Midbrain (tissue), 1 donor: Measurements from ENCODE around the gene DNAI2.

ENCODE experiments used
- DNase-seq: peaks from one replicate; lab custom pipeline; 2025; lab: John Stamatoyannopoulos, UW

Gene DNAI2

GRCh38 chr17:74339537-74340195 lies 65.6 kb downstream of the DNAI2 start:
- DNase-seq = no peak

- peak; percentile 62 for DNase-seq
These were observed 66.5 kb downstream of the DNAI2 start for GRCh38 chr17:74340470-74341023.

GRCh38 chr17:74342224-74342623 lies 68.2 kb downstream of the DNAI2 start:
- no peak for DNase-seq

- no peak for DNase-seq
These were observed 69.1 kb downstream of the DNAI2 start for GRCh38 chr17:74343121-74343520.

GRCh38 chr17:74343526-74344284 lies 69.7 kb downstream of the DNAI2 start:
- DNase-seq = no peak

GRCh38 chr17:74344658-74345057 lies 70.6 kb downstream of the DNAI2 start:
- DNase-seq = no peak

GRCh38 chr17:74345433-74346241 lies 71.6 kb downstream of the DNAI2 start:
- no peak for DNase-seq

- no peak for DNase-seq
These were observed 73.6 kb downstream of the DNAI2 start for GRCh38 chr17:74347646-74348045.

- DNase-seq = no peak
These were observed 75.1 kb downstream of the DNAI2 start for GRCh38 chr17:74349120-74349519.

GRCh38 chr17:74350486-74350885 lies 76.5 kb downstream of the DNAI2 start:
- no peak for DNase-seq

GRCh38 chr17:74351552-74352210 lies 77.6 kb downstream of the DNAI2 start:
- DNase-seq = no peak

GRCh38 chr17:74353446-74354060 lies 79.5 kb downstream of the DNAI2 start:
- DNase-seq = no peak

- no peak for DNase-seq
These were observed 80.1 kb downstream of the DNAI2 start for GRCh38 chr17:74354123-74354522.

GRCh38 chr17:74354561-74354960 lies 80.5 kb downstream of the DNAI2 start:
- DNase-seq = no peak

GRCh38 chr17:74355065-74355464 lies 81.0 kb downstream of the DNAI2 start:
- no peak for DNase-seq

GRCh38 chr17:74356646-74357465 lies 82.8 kb downstream of the DNAI2 start:
- no peak for DNase-seq

- no peak for DNase-seq
These were observed 83.4 kb downstream of the DNAI2 start for GRCh38 chr17:74357466-74357809.

GRCh38 chr17:74358697-74359096 lies 84.7 kb downstream of the DNAI2 start:
- no peak for DNase-seq

- DNase-seq = no peak
These were observed 85.9 kb downstream of the DNAI2 start for GRCh38 chr17:74359916-74360315.

- no peak for DNase-seq
These were observed 86.8 kb downstream of the DNAI2 start for GRCh38 chr17:74360899-74361229.
